GM19023 (cell line): ENCODE data around the gene ZNF787.

Source experiments
- ATAC-seq: cut with Tn5 transposase; IDR thresholded peaks from one replicate; pipeline ENCODE4 v1.9.1; 2021; ENCODE audit warnings: mild to moderate bottlenecking, moderate library complexity; ENCODE audit not compliant: unreplicated experiment

The ZNF787 gene

DNA sequence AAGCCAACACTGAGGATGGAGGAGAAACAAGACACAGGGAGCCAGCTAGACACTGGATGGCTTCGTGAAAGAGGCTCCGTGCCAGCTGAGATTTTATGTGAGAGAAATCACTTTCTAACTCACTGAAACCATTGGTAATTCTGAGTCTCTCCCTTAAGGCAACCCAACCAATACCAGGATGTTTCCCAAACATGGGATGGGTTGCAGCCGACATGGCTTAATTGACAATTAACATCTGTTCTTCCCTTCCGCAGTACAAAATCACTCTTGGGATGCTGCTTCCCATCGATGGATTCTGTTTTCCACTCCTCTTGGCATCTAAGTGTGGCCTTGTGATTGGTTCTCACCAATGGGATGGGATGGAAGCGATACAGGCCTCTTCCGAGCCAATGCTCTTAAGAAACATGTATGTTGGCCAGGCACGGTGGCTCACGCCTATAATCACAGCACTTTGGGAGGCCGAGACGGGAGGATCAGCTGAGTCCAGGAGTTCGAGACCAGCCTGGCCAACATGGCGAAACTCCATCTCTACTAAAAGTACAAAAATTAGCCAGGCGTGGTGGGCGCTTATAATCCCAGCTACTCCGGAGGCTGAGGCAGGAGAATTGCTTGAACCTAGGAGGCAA lies 2.3 kb upstream of the ZNF787 start:
- ATAC-seq: no peak

DNA sequence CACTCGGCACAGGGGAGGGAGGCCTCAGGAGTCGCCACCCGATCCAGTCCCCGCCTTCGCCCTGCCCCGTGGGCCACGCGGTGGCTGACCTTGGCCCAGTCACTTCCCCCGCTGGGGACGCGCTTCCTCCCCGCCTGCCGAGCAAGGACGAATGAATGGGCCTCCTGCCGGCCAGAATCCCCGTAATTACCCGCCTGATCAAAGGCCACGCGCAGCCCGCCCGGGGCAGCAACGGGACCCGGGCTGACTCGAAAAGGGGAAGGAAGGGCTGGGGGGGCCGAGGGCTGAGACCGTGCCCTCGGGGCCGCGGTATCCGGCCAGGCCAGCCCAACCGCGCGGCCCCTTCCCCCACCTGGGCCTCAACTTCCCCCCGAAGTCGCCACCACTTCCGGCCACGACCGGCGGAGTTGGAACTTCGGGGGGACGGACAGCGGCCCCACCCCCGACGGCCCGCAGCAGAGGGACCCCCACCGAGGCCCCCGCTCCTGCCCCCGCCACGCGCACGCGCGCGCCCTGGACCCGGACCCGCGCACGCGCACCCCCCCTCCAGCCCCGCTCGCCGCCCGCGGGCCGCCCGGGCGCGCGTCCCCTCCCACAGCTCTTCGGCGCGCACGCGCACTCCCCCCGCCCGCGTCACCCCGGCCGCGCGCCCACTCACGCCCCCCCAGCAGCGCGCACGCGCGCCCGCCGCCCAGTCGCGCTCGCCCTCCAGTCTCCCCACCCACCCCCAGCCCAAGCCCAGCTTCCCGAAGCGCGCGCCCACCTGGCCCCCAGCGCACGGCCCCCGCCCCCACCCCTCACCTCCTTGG lies 520 bp downstream of the ZNF787 start:
- ATAC-seq: peak; percentile 32

DNA sequence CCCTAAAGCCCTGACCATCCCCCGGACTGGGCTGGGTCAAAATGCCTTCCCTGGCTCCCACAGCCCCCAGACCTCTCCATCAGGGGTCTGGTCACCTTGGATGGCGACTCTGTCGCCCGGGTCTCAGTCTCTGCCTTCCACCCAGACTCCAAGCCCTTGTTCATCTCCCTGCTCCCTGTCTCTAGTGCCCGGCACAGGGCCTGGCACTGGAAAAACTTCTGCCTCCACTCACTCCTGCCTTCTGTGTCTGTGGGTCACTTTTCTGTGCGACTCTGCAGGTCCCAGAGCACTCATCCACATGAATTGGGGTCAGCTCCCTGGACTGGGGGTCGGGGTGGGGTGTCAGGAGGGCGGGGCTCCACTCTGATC lies 1.1 kb downstream of the ZNF787 start:
- ATAC-seq: no peak

DNA sequence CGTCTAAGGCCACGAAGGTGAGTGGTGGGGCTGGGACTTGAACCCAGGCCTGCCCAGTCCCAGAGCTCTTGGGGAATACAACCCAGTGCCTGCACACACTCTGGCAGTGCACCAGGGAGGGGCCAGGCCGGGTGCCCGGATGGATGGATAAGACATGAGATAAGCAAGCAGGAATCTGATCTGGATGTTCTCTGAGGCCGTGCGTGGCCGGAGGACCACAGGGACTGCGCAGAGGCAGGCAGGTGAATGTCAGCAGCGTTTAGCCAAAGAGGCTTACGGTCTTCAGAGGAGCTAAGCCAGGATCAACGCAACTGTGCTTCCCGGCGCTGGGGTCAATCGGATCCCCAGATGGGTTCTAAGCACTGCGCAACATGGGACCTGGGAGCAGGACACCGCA lies 1.5 kb downstream of the ZNF787 start:
- ATAC-seq: no peak

DNA sequence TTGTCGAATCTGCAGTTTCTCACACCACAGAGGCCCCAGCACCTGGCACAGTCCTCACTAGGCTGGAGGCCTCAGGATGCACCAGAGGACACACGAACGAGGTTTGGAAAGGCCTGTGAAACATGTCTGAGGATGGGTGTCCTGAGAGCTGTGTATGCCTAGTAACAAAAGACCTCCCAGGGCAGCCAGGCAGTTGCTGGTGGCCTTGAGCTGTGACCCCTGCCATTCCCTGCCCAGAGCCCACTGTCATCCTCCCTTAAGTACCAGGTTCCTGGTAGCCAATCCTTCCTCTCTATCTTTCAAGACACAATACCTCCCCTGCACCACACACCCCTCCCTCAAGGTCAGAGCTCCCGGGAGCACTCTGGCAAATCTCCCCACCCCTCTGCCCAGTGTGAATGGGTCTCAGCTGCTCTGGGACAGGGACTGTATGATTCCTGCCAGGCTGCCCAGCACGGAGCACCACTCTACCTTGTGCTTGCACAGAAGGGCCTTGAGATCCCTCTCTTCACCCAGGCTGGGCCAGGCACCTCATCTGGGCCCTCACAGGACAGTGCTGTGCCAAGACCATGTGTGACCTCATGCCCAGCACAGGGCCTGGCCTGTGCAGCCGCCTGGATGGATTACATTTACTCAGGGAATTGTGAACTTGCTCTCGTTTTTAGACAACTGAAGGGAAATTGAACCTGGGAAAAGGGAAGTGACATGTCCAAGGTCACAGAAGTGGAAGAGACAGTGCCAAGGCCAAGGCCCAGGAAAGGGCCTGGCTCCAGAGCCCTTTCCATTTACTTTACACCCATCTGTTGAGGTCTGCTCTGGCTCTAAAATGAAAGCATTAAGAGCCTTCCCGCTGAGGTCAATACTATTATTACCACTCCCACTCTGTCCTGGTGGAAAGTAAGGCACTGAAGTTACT lies 2.2 kb downstream of the ZNF787 start:
- no peak for ATAC-seq

DNA sequence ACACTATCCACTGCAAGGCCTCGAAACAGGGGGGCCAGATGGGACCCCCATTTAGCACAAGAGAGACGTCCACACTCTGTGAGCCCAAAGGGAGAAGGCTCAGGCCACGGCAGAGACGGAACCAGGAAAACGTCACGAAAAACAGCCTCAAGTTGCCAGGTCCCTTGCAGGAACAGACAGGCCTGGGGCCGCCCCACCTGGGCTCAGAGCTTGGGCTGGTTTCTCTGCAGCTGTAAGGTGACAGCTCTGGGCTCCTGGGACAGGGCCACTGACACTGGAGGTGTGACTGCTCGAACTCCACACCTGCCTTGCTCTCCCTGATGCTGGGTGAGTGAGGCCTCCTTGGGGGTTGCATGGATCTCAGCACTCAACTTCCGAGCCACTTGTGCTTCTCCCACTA lies 3.2 kb downstream of the ZNF787 start:
- ATAC-seq: no peak

DNA sequence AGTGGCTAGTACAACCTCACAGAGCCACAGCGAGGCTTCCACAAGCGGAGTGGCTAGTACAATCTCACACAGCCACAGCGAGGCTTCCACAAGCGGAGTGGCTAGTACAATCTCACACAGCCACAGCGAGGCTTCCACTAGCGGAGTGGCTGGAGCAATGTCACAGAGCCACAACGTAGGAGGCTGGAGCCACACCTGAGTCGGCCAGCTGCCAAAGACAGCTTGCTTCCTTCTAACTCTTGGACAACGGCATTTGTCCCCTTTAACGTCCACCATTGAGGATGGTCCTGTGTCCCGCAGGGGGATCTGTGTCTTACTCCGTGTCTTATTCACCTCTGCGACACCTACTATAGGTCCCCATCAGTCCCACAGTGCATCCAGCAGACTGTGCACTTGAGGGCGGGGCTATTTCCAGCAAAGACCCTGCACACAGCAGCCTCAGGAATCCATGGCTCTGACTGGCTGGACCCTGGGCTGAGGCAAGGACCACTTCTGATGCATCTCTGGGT lies 3.7 kb downstream of the ZNF787 start:
- no peak for ATAC-seq

DNA sequence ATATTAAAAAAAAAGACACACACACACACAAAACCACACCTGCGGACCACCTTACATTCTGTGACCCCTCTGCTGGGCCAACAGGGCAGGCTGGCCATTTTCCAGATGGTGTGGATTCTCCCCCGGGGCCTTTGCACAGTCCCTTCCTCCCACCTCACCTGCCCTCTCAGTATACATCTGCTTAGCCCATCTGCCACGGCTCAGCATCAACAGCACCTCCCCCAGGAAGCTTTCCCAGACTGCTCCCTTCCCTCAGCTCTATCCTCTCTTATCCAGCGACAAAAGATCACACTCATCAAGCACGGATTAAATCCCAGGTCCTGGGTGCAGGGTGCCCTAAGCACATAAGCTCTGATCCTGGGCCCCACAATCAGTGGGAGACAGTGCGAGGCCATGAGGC lies 4.5 kb downstream of the ZNF787 start:
- ATAC-seq: no peak

DNA sequence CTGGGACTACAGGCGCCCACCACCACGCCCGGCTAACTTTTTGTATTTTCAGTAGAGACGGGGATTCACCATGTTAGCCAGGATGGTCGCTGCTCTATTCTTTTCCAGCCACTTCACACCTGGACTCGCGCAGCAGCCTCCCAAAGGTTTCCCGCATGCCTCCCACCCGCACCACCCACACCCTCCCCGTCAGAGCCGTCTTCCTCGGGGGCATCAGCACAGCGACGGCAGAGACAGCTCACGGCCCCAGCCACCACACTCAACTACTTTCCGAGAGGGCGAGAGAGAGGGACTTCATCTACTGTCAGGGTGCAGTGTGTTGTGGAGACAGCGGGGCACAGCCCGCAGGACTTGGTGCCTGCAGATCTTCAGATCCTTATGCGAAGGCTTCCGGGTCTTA lies 5.6 kb downstream of the ZNF787 start:
- ATAC-seq: no peak

DNA sequence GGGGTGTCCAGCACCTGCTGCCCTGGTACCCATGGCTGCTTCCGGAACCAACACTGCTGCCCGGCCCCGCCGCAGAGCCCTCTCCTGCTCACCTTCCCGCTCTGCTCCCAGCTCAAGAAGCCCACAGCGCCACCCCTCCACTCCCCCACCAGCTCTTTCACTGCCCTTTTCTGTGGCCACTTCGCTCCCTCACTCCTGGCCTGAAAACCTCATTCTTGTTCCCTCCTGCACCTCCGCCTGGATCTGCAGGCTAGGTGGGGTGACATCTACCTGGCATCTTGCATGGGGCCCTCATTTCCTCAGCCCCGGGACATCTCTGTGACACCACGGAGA lies 6.4 kb downstream of the ZNF787 start:
- ATAC-seq: no peak

DNA sequence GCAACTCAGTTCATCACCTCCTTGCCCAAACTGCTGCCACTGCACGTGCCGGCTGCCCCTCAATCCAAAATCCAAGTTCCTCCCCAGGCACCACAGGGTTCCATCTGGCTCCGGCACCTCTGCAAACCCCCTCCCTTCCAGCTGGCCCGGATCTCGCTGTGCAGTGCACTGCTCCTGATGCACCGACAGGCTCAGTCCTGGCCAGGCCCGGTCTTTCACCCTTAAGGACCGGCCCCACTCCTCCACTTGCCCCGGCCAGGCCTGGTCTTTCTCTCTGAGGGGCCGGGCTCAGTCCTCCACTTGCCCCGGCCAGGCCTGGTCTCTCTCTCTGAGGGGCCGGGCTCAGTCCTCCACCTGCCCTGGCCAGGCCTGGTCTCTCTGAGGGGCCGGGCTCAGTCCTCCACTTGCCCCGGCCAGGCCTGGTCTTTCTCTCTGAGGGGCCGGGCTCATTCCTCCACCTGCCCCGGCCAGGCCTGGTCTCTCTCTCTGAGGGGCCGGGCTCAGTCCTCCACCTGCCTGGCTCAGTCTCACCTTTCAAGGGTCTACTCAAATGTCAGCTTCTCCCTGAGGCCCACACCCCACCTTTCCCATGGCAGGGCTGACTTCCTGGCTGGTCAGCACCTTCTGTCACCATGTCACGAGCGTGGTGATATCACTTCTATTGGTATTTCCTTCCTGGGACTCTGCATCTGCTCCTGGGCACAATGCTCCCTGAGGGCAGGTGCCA lies 6.9 kb downstream of the ZNF787 start:
- no peak for ATAC-seq

DNA sequence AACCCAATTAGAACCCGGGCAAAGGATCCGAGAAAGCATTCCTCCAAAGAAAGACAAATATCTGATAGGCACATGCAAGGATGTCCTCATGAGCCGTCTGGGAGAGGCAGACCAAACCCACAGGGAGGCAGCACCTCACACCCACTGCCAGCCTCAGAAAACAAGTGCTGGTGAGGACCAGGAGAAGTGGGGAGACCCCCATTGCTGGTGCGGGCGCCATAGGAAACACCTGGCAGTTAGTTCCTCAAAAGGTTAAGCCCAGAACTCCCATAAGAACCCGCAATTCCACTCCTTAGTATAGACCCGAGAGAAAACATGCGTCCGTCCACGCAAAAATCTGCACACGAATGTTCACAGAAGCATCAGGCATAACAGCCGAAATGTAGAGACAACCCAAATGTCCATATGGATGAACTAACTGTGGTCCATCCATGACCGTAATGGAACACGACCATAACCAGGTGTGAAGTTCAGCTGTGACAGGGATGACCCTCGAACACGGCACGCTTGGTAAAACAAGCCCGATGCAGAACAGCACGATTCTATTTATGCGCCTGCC lies 7.9 kb downstream of the ZNF787 start:
- no peak for ATAC-seq

DNA sequence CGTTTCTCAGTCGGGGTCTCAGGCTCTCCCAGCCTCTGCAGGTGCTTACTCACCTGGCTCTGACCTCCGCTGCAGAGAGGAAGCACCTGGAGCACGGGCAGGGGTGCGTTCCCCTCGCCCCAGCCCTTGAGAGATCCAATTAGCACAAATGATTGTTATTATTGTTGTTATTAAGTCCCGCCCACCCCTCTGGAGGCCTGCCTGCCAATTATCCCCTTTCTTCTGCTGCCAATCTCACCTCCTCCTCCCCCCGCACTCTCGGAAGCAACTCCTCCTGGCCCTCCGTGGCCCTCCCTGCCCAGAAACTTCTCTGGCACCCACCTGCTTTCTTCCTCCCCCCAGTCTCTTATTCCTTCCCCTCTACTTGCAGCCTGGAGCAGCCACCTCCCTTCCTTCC lies 8.8 kb downstream of the ZNF787 start:
- no peak for ATAC-seq

DNA sequence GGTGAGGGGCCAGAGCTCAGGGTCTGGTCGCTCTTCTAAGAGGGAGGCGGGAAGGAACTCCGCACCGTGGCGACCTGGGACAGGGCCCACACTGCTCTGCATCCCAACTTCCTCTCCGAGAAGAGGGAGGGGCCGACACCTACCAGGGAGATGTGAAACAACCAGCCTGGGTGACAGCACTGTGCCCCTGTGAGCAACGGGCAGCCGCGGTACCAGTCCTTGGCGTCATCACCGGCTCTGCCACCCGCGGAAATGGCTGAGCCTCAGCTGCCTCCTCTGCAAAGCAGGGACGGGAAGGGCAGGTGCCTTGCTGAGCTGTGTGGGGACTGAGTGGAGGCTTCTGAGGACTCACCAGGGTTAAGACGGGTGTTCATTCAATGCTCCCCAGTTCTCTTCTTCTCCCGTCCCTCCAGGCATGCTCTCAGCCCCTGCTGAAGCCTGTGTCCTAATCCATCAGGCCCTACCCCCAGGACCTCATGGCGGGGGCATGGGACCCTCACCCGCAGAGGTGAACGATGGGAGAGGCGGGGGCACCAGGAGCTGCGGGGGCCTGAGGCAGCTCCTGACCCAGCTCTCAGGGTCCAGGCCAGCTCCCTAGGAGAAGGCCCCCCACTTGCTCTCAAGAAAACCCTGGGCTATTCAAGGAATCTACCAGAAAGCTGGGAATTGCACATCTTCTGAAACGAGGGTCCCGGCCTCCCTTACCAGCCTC lies 9.3 kb downstream of the ZNF787 start:
- ATAC-seq: no peak

DNA sequence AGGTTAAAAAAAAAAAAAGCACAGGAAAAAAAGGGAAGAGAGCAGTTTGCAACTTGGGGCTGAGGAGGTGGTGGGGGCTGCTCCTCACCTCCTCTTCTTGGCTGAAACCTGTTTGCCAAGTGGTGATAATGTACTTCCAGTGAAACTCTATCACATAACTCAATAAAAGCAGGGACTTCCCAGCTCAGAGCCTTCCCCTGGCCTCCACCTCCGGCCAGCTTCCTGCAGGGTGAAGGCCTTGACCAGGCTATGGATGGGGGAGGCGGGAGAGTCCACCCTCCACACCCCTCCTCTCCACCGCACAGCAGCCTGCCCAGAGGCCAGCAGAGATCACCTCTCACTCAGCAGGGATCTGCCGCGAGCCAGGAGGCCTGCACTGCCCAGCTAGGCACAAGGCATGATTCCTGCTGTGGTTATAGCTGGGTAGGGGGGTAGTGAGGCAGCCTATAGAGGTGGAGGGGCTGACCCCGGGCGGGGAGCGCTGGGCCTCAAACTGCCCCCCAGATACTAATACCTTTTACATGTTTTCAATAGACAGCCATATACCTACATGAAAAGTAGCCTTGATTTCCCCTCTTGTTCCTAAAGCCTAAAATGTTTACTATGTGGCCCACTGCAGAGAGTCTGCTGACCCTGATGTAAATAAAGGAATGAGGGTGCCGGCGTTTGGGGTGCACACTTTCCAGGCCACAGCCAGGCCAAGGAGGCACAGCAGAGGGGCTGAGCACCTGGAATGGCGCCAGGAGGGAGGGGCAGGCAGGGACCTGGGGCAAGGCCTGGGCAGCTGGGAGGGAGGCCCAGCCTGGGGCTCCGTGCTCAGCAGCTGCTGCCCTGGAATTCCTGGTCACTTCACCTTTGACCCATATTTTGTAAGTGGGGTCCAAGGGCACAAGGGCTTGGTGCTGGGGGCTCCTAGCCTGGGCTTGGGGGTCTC lies 10.3 kb downstream of the ZNF787 start:
- ATAC-seq: no peak

DNA sequence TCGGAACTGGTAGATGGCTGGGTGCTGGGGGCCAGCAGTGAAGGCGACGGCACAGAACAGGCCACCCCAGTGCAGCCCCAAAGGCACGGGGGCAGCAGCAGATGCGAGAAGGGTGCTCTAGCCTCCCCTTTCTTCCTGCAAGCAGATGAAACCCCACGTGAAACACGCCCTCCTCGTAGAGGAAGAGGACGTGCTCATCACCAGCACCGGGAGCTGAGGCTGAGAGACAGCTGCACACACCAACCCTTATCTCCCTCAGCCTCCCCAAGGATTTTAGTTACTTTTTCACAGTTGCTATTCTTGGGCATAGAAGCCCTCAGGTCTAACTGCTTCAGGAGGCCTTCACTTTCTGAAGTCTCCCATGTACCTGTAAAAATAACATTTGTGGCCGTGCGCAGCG lies 11.9 kb downstream of the ZNF787 start:
- ATAC-seq: no peak

DNA sequence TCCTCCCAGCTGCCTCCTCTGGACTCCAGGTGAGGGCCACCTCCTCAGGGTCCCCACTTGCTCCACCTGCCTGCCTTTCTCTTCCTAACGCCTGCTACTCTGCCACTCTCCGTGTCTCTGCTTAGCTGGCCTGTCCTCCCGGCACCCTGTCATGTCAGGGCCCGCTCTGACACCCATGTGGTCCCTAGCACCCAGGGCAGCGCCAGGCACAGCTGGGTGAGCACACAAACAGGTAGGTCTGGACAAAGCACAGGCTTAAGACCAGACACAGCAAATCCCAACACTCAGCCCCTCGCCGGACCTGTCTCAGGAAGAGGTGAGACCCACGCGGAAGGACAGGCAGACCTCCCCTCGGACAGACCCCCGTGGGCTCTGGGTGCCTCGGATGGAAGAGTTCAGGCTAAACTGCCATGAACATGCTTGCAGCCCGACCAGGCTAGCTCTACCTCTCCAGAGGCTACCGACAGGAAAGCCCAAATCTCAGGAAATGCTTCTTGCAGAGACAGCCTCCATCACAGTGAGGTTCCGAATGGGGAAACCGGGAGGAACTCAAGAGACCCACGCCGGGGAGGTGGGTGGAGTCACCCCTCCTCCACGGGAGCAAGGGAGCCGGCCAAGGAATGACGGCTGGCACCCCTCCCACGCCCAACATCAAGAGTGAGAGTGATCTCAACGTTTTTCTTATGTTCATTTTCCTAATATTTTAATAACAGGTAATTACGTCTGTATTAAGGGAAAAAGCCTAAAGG lies 12.5 kb downstream of the ZNF787 start:
- ATAC-seq: no peak

DNA sequence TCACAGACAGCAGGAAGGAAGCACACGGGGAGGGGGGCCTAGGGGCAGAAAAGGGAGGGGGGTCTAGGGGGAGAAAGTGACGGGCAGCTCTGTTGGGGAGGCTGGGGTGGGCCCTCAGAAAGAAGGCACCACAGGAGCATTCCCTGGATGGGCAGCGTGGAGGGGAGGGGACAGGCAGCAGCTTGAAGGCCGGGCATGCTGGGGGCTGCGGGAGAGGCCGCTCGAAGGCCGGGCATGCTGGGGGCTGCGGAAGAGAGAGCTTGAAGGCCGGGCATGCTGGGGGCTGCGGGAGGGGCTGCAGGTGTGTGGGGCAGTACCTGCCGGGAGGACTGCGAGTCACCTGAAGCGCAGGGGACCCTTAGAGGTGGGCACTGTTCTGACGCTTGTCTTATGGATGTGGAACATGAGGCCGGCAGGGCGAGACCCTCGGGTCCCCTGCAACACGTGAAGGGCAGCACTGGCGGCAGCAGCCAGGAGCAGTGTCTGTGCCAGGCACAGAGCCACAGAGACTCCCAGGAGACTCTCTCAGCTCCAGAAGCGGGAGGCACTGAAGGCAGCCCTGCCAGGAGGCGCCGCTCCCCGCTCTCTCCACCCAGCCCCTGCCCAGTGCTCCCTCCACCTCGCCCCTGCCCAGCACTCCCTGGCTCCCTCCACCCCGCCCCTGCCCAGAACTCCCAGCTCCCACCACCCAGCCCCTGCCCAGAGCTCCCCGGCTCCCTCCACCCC lies 13.3 kb downstream of the ZNF787 start:
- ATAC-seq: no peak
